CD4-positive, alpha-beta T cell treated with Interleukin-6 at 100 ng/mL for 8 hours (primary cell): ENCODE data around the gene KRT32.
"Not testable (repeated sequence)": the region's sequence is repeated elsewhere in the genome, so short reads cannot be mapped to it uniquely, and the experiment has no call there.

ENCODE experiments used
- DNase-seq: peaks from one replicate; pipeline ENCODE4 v3.0.0-alpha.2; 2020; ENCODE audit warnings: mixed read lengths, low spot score

The KRT32 gene

GRCh38 chr17:41464173-41464572 is 3.0 kb downstream of the KRT32 start:
- DNase-seq = no peak

GRCh38 chr17:41463746-41464145 is 3.4 kb downstream of the KRT32 start:
- DNase-seq = no peak

GRCh38 chr17:41462705-41463104 is 4.5 kb downstream of the KRT32 start:
- no peak for DNase-seq

- no peak for DNase-seq
These were observed 9.5 kb downstream of the KRT32 start for GRCh38 chr17:41457676-41458075.

- DNase-seq = no peak
These were observed 11.0 kb downstream of the KRT32 start for GRCh38 chr17:41456204-41456603.

GRCh38 chr17:41455236-41455635 is 11.9 kb downstream of the KRT32 start:
- DNase-seq = no peak

- no peak for DNase-seq
These were observed 14.1 kb downstream of the KRT32 start for GRCh38 chr17:41453066-41453465.

- DNase-seq = no peak
These were observed 14.9 kb downstream of the KRT32 start for GRCh38 chr17:41452281-41452680.

- no peak for DNase-seq
These were observed 15.9 kb downstream of the KRT32 start for GRCh38 chr17:41451154-41451728.

- DNase-seq = no peak
These were observed 18.2 kb downstream of the KRT32 start for GRCh38 chr17:41449008-41449407.

- no peak for DNase-seq
These were observed 18.7 kb downstream of the KRT32 start for GRCh38 chr17:41448506-41448905.

GRCh38 chr17:41446806-41447205 is 20.4 kb downstream of the KRT32 start:
- no peak for DNase-seq

- DNase-seq = no peak
These were observed 22.5 kb downstream of the KRT32 start for GRCh38 chr17:41444640-41445039.

- DNase-seq = no peak
These were observed 23.0 kb downstream of the KRT32 start for GRCh38 chr17:41444186-41444585.

- DNase-seq = no peak
These were observed 24.4 kb downstream of the KRT32 start for GRCh38 chr17:41442739-41443138.

- no peak for DNase-seq
These were observed 26.6 kb downstream of the KRT32 start, which contains the start of gene KRT38 for GRCh38 chr17:41440531-41441033. TSS of gene KRT38 (minus strand) at chr17:41440983. CDS start at chr17:41440921, 62 bp downstream.

- no peak for DNase-seq
These were observed 27.8 kb downstream of the KRT32 start for GRCh38 chr17:41439375-41439774.

- DNase-seq = no peak
These were observed 29.4 kb downstream of the KRT32 start for GRCh38 chr17:41437769-41438168.

GRCh38 chr17:41437254-41437653 is 29.9 kb downstream of the KRT32 start:
- no peak for DNase-seq

GRCh38 chr17:41434415-41434814 is 32.8 kb downstream of the KRT32 start:
- DNase-seq = no peak

GRCh38 chr17:41434005-41434404 is 33.2 kb downstream of the KRT32 start:
- DNase-seq = no peak

- no peak for DNase-seq
These were observed 33.6 kb downstream of the KRT32 start for GRCh38 chr17:41433586-41433985.

- not testable (repeated sequence) for DNase-seq
These were observed 36.8 kb downstream of the KRT32 start for GRCh38 chr17:41430376-41430775.

- DNase-seq = no peak
These were observed 37.5 kb downstream of the KRT32 start for GRCh38 chr17:41429667-41430066.
